Measurements from ENCODE around the gene AOAH. TPM values are rescaled to one million over a fixed set of nuclear protein-coding genes. Genes with fewer than 3 reads are reported as not detected.

Gene AOAH
- total RNA-seq, 1 donor from 2014 or later, result 2.4 TPM

- peak overlapping the region; percentile 3 for H3K4me3 Mint-ChIP-seq
- ChIA-PET POLR2A (interaction anchor here (0.7 to 1.5 kb wide), 2 partner anchors 77 to 303 kb away, joined by 3 to 7 read pairs; no protein-coding TSS in a partner anchor), CTCF (no interaction called here)
- peaks cover 24% of the 10 kb centered on the region for H3K4me1 Mint-ChIP-seq
- no peaks in the 10 kb centered on the region for H3K9me3 Mint-ChIP-seq
- intact Hi-C loops (cut with micrococcal nuclease), result loop anchor here (1.0 kb wide), 1 partner anchor 19 kb away; no protein-coding TSS in a partner anchor
- no peak for TF ChIP-seq CTCF (IDR thresholded peaks at IDR 0.05)
- H3K27me3 Mint-ChIP-seq, result no peaks in the 10 kb centered on the region
- DNase-seq (no peak), ATAC-seq (ENCODE audit: low read depth) (peak; percentile 61)
- no peak overlapping the region for H3K27ac Mint-ChIP-seq
- no peaks in the 10 kb centered on the region for H3K36me3 Mint-ChIP-seq (ENCODE audit: low read depth)
Observed at GRCh38 chr7:36755484-36755883, 31.2 kb upstream of the AOAH start.

GRCh38 chr7:36752026-36752711 is 27.9 kb upstream of the AOAH start:
- TF ChIP-seq CTCF (IDR thresholded peaks at IDR 0.05), result no peak
- Mint-ChIP-seq H3K9me3 (no peaks in the 10 kb centered on the region), H3K4me3 (no peak overlapping the region), H3K27me3 (no peaks in the 10 kb centered on the region), H3K27ac (no peak overlapping the region), H3K36me3 (ENCODE audit: low read depth) (no peaks in the 10 kb centered on the region), H3K4me1 (peaks cover 30% of the 10 kb centered on the region)
- intact Hi-C loops (cut with micrococcal nuclease), result no loop called here
- DNase-seq (no peak), ATAC-seq (ENCODE audit: low read depth) (no peak)
- POLR2A ChIA-PET, result no interaction called here
- CTCF ChIA-PET, result no interaction called here

- CTCF ChIA-PET, result no interaction called here
- no peak for DNase-seq
- no peak for TF ChIP-seq CTCF (IDR thresholded peaks at IDR 0.05)
- intact Hi-C loops (cut with micrococcal nuclease), result no loop called here
- H3K4me1 Mint-ChIP-seq, result peaks cover 13% of the 10 kb centered on the region
- no peaks in the 10 kb centered on the region for H3K36me3 Mint-ChIP-seq (ENCODE audit: low read depth)
- H3K27me3 Mint-ChIP-seq, result no peaks in the 10 kb centered on the region
- no peak for ATAC-seq (ENCODE audit: low read depth)
- POLR2A ChIA-PET, result no interaction called here
- H3K27ac Mint-ChIP-seq, result no peak overlapping the region
- H3K9me3 Mint-ChIP-seq, result no peaks in the 10 kb centered on the region
- no peak overlapping the region for H3K4me3 Mint-ChIP-seq
Observed at GRCh38 chr7:36750451-36750850, 26.2 kb upstream of the AOAH start.

- no peak for DNase-seq
- Mint-ChIP-seq H3K4me3 (no peak overlapping the region), H3K9me3 (no peaks in the 10 kb centered on the region), H3K27me3 (no peaks in the 10 kb centered on the region), H3K27ac (no peak overlapping the region), H3K36me3 (ENCODE audit: low read depth) (no peaks in the 10 kb centered on the region), H3K4me1 (peaks cover 7% of the 10 kb centered on the region)
- ChIA-PET CTCF (no interaction called here), POLR2A (no interaction called here)
- TF ChIP-seq CTCF (IDR thresholded peaks at IDR 0.05), result no peak
- intact Hi-C loops (cut with micrococcal nuclease), result no loop called here
- ATAC-seq (ENCODE audit: low read depth), result peak; percentile 18
Observed at GRCh38 chr7:36749282-36749960, 25.1 kb upstream of the AOAH start.

- DNase-seq, result no peak
Observed at GRCh38 chr7:36748017-36748487, 23.8 kb upstream of the AOAH start.

More at GRCh38 chr7:36748017-36748487, 23.8 kb upstream of the AOAH start:
- ChIA-PET CTCF (no interaction called here), POLR2A (interaction anchor here (0.7 kb wide), 1 partner anchor 34 kb away, joined by 3 read pairs; no protein-coding TSS in a partner anchor)
- Mint-ChIP-seq H3K27ac (no peak overlapping the region), H3K27me3 (no peaks in the 10 kb centered on the region), H3K9me3 (no peaks in the 10 kb centered on the region), H3K36me3 (ENCODE audit: low read depth) (no peaks in the 10 kb centered on the region), H3K4me1 (peaks cover 13% of the 10 kb centered on the region), H3K4me3 (no peak overlapping the region)
- TF ChIP-seq CTCF (IDR thresholded peaks at IDR 0.05), result no peak
- ATAC-seq (ENCODE audit: low read depth), result no peak
- intact Hi-C loops (cut with micrococcal nuclease), result no loop called here

Data from activated B cell treated with CpG ODN at 0.5 μM for 24 hours (primary cell).